Measurements from ENCODE around the gene ACOT11.

ACOT11 gene

DNA sequence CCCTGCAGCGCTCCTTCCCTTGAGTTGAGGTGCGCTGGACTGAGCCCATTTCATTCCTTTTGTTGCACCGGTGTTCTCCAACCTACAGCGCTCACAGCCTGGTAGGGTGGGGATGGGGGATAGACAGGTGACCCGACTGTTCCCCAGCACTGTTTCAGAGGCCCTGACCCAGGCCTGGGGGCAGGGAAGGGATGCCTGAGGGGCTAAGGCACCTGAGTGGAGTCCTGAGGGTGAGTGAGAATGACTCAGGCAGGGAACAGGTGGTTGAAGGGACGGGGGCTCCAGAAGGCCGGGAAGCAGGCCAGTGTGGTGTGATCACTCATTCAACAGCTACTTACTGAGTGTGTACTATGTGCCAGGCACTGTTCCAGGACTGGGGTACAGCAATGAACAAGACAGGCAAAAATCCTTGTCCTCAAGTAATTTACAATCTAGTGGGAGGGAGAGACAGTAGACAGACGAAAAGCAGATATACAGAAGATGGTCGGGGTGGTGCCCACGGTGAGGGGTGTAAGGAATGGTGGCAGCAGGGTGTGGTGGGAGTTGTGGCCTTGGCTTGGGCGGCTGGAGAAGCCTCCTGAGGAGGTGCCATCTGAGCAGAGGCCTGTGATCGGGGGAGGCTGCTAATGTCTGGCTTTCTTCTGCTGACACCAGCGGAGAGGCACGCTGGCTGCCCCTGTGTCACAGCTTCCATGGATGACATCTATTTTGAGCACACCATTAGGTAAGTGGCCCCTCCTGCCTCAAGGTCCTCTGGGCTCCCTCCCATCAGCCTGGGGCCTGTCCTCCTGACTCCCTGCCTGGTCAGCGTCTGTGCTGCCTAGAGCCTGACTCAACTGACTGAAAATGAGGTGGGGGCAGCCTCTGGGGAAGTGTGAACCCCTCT is 37.4 kb downstream of the ACOT11 start:
- DNase-seq (ENCODE audit: low read depth in 2 of 2), result no peak

DNA sequence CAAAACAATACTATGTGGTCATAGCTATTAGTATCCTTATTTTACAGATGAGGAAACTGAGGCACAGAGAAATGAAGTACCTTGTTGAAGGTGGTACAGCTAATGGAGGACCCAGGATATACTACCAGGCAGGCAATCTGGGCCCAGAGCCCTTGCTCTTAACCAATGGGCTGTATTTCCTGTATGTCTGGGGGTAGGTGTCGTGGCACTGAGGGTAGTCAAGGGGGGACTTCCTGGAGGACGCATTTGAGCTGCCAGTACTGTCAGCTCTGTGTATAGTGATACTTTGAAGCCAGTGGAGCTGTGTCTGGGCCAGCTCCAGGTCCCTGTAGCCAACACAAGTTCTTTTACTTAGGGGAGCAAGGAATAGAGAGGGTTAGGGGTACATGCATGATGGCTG is 40.3 kb downstream of the ACOT11 start:
- no peak for DNase-seq (ENCODE audit: low read depth in 2 of 2)

DNA sequence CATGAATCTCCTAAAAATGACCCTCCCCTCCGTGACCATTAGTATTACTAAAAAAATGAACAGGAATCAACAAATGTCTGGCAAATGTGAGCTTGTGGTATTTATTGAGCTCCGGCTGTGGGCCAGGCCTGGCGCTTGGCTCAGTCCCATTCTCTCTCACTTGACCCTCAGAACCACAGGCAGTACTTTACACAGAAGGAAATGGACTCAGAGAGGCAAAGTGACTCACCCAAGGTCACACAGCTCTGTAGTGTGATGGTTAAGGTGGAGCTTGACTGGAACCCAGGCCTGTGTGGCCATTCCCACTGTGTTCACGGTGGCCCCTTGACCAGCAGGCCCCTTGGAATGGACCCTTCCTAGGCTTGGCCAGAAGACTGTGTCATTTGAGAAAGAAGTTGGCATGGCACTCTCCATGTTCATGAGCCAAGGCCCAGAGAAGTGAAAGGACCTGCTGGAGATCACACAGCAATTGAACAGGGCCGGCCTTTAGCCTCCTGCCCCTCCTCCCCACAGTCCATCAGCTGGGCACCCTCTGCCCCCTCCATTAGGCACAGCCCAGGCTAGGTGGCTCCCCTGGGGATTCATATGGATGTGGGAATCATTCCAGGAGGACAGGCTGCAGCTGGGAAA is 43.2 kb downstream of the ACOT11 start:
- no peak for DNase-seq (ENCODE audit: low read depth in 2 of 2)

DNA sequence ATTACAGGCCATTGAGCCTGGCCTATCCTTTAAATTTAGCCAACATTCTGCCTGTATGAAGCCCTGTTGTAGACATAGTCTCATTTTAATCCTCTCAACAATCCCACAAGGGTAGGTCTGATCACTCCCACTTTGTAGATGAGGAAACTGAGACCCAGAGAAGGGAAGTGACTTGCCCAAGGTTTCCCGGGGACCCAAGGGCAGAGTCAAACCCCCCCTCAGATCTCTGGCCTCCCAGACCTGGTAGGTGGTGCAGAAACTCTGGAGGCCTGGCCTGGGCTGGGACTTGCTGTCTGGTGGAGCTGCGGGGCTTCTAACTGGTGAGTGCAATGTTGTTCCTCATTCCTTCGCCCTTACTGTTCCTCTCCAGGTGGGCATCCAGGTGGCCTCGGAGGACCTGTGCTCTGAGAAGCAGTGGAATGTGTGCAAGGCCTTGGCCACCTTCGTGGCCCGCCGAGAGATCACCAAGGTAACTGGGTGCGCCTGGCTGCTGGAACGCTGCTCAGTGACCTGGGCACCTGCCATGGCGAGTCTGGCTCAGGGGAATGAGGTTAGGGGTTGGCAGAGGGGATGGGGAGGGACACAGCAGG is 45.6 kb downstream of the ACOT11 start:
- DNase-seq (ENCODE audit: low read depth in 2 of 2), result no peak

DNA sequence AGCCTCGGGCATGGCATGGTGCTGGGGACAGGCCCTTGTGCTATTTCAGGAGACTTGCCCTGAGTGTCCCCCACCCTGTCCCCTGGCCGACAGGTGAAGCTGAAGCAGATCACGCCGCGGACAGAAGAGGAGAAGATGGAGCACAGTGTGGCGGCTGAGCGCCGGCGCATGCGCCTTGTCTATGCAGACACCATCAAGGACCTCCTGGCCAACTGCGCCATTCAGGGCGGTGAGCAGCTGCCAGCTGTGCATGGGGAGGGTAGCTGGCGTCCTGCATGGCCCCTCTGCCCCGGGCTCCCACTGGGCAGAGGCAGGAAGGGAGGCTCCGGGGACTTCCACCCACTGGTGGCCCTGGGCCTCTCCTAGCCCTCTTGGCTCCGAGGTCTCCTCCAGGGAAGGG is 46.4 kb downstream of the ACOT11 start:
- DNase-seq (ENCODE audit: low read depth in 2 of 2), result no peak

DNA sequence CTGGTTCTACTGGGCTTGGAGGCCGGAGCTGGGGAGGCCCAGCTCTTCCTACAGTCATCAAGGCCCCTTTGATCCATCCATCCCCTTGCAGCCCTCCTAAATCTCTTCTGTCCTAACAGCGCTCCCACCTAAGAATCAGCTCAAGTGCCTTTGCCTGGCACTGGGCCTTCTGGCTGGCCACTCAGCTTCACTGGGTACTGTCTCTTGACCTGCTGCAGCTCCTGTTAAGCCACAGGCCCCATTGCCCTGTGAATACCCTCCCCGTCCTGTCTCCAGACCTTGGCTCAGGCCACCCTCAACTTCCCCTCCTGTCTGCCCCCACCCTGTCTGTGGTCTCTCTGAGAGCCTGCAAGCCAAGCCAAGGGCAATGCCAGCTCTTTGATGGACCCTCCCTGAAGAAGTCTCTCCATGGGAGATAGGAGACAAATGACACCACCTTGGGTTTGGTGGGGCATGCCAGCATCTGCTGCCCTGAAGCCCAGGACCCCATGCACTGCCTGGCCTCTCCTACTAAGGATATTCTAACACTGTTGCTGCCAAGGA is 48.0 kb downstream of the ACOT11 start:
- no peak for DNase-seq (ENCODE audit: low read depth in 2 of 2)

DNA sequence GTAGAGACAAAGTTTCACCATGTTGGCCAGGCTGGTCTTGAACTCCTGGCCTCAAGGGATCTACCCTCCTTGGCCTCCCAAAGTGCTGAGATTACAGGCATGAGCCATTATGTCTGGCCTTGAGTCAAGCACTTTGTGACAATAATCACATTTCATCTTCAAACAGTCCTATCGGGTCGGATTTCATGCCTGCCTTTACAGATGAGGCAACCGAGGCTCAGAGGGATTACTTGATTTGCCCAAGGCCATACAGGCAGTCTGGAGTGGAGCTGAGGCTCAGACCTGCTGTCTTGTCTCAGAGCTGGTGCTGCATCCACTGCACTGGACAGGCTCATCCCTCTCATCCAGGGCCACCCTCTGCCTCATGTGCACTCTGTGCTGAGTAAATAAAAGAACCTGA is 48.7 kb downstream of the ACOT11 start:
- no peak for DNase-seq (ENCODE audit: low read depth in 2 of 2)

DNA sequence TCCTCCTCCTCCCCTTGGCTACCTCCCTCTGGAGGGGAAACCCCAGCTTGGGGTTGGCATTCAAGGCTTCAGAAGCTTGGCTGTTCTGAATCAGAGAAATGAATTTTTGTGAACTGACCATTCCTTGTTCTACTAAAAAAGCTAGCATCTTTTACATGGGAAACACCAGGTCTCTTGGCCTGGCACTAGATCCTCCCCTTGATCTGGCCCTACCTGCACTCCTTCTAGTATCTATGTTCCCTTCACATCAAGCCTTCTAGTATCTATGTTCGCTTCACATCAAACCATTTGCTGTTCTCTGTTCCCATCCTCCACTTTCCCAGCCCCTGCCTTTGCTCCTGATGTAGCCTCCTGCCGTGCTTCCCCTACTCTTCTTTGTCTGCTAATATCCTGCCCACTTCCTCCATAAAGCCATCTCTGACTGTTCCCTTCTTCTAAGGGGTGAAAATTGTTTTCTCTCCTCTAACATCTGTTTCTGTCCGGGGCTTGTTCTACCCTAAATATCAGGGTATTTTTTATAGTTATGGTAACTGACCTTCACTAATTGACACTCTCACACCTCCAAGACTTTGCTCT is 49.5 kb downstream of the ACOT11 start:
- no peak for DNase-seq (ENCODE audit: low read depth in 2 of 2)

DNA sequence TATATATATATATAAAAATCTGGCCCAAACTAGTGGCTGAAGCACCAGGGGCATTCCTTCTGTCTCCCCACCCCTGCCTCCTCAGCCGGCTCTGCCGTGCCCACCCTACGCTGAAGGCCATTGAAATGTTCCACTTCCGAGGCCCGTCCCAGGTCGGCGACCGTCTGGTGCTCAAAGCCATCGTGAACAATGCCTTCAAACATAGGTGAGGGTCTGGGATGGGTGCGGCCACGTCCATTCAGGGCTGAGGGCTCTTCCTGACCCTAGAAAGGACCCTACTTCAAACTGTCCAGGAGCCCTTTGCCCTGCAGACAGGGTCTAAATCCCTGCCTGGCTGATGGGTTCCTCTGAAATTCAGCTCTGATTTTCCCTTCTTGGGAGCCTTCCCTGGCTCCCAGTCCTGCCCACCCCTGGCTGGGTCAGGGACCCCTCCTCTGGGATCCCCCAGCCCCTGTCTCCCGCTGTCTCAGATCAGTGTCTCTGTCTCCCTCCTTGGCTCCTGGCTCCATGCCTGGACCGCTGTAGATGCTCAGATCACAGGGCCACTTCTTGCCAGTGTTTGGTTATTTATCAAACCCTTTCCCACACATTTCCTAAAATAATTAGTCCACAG is 51.3 kb downstream of the ACOT11 start:
- no peak for DNase-seq (ENCODE audit: low read depth in 2 of 2)

DNA sequence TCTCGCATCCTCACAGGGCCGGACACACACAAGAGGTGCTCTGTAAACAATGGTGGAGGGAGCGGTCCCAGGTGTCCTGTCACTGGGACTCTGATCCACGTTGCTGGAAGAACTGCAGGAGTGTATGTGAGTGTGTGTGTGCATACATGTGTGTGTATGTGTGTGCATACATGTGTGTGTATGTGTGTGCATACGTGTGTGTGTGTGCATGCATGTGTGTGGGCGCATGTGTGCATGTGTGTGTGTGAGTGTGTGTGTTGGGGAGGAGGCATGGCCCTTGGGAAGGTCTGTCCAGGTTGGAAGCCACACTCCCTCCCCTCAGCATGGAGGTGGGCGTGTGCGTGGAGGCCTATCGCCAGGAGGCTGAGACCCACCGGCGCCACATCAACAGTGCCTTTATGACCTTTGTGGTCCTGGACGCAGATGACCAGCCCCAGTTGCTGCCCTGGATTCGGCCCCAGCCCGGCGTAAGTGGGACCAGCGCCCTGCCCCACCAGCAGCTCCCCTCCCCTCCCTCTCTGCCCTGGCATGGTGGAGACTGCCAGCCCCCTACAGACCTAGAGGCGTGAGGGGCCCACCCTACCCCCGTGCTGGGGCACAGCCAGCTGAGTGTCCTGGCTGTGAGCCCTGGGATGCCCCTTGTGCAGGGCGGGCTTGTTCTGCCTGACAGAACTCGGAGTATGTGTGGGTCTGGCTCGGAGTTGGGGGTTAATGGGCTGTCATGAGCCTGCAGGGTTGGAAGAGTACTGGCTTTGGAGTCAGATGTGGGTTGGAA is 53.1 kb downstream of the ACOT11 start:
- no peak for DNase-seq (ENCODE audit: low read depth in 2 of 2)

DNA sequence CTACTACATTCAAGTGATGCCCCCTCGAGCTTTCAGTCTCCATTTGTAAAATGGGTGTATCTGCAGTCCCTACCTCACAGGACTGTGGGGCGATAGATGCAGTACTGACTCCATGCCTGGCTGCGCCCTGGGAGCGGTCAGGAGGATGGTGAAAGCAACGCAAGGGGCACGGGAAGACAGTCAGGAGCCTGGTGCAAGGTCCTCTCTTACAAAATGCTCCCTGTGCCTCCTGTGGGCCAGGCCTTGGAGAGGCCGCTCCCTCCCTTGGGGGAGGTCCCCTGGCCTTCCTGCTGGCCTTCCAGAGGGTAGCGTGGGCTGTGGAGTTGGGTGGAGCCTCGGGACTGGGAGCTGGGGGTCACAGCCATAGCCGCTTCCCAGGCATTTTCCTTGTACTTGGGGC is 53.7 kb downstream of the ACOT11 start:
- DNase-seq (ENCODE audit: low read depth in 2 of 2), result no peak

DNA sequence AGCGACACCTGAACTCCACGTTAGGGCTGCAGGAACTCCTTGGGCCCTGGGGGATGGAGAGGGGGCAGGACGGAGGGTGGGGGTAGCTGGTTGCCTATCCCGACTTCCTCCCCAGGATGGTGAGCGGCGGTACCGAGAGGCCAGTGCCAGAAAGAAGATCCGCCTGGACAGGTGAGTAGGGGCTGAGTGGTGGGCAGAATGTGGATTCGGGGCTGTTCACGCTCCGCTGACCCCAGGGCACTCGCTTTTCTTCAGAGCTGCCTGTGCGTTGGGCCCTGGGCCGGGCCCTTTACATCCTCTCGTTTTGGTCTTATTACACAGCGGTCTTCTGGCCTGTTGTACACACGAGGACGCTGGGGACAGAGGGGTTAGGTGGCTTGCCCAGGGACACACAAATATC is 54.5 kb downstream of the ACOT11 start:
- no peak for DNase-seq (ENCODE audit: low read depth in 2 of 2)

DNA sequence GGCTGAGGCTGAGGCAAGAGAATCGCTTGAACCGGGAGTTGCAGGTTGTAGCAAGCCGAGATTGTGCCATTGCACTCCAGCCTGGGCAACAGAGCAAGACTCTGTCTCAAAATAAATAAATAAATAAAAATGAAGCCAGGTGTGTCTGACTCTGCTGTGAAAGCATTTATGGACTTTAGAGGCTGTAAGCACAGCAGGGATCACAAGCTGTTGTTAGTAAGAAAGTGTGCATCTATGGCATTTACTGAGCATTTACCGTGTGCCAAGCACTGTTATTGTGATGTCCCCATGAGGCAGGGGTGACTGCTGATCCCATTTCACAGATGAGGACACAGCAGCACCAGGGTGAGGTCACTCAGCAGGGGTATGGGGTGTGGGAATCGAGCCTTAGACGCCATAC is 55.2 kb downstream of the ACOT11 start:
- DNase-seq (ENCODE audit: low read depth in 2 of 2), result no peak

DNA sequence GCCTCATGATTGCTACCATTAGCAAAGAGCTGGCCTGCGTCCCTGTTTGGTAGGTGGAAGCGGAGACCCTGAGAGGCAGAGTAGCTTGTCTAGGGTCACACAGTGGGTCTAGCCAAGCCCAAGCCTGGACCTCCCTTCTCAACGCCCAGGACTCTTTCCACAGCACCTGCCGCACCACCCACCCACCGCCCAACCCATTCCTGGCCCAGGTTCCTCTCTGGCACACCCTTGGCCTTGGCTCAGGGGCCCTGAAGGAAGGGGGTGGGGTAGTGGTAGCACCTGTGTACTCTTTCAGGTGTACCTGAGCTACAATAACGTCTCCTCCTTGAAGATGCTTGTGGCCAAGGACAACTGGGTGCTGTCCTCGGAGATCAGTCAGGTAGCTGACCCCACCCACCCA is 56.0 kb downstream of the ACOT11 start:
- DNase-seq (ENCODE audit: low read depth in 2 of 2), result no peak

DNA sequence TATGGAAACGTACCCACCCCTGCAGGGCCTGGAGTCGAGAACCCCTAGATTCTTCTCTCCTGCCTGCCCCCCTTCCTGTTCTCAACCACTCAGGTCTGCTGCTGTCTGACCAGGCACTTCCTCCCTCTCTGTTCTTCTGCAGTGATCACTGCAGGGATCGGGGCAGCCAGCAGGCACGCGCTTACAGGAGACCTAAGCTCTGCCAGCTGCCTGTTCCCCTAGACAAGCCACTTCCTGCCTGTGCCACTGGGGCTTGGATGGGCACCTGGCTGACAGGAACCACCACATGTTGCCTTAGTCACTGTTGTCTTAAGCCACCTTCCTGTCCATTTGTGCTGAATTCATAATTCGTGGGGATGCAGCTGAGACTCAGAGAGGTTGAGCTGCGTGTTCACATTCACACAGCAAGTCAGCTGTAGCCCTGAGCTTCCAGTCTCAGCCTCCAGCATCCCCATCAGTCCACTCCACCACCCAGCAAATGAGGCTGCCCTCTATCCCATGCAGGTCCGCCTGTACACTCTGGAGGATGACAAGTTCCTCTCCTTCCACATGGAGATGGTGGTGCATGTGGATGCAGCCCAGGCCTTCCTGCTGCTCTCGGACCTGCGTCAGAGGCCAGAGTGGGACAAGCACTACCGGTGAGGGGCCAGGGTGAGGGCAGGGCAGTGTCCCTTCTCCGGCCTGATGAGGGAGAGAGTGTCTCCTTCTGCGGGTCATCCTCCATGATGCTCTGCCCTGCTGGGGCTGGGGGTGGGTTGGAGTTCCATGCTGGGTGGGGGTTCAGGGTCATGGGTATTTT is 56.7 kb downstream of the ACOT11 start:
- DNase-seq (ENCODE audit: low read depth in 2 of 2), result no peak

DNA sequence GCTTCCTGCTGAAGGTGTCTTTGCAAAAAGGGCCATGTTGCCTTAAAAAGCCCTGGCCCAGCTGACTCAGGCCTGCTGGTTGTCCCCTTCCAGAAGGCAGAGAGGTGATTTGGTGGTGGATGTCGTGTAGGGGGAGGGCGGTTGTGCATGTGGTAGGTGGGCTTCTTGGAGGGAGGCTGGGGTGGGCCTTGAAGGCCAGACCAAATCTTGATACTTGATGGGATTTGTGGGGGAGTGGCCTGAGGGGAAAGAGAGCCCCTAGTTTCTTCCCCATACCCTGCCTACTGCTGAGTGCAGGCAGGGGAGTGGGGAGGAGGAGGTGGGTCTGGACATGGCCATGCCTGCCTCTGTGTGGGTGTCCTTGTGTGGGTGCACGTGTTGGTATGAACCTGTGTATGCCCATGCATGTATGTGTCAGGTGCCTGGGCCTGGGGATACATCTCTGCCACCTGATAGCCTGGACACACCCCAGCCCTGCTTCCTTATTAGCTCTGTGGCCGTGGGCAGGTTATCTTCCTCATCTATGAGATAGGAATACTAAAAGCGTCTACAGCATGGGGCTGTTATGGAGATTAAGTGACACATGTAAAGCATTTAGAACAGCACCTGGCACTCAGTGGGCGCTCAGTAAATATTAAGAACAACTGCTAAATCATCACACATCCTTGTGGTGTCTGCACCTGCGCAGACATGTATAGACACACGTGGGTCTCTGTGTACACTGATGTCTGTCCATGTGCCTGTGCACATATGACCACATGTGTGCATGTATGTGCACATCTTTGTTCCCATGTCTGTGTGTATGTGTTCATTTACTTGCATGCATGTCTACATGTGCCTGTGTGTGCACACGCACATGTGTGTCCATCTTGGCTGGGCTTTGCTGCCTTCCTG is 58.3 kb downstream of the ACOT11 start:
- no peak for DNase-seq (ENCODE audit: low read depth in 2 of 2)

DNA sequence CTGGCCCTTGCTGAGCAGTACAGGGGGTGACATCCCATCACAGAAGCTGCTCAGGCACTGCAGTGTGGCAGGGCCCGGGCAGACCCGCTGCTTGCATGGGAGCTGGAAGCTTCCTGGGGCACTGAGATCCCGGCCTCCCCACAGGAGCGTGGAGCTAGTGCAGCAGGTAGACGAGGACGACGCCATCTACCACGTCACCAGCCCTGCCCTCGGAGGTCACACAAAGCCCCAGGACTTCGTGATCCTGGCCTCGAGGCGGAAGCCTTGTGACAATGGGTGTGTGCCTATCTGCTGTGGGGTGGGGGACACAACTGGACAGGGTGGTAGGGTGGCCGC is 58.9 kb downstream of the ACOT11 start:
- DNase-seq (ENCODE audit: low read depth in 2 of 2), result no peak

DNA sequence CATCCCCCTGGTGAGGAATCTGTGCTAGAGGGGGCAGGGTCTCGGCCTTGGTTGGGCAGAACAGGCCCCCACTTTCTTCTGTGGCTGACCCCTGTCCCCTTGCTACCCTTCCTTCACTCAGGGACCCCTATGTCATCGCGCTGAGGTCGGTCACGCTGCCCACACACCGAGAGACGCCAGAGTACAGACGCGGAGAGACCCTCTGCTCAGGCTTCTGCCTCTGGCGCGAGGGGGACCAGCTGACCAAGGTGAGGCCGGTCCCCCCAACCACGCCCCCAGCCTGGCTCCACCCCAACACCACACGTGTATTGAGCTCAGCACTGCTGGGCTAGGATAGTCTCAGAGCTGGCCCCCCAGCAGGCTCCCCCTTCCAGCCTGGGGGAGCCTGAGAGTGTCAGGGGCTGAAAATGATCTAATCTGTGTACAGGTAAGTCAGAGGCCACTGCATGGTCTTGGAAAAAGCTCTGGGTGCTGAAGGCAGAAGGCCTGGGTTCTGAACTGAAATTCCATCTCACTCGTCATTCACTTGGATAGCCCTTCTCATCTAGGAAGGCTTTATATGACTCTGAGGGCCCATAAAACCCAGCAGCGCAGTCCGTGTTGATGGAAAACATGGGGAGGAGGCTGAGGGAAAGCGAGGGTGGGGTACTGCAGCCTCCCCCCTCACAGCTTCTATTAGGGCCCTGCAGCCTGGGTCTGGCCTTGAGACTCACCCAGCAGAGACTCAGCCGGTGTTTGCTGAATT is 60.0 kb downstream of the ACOT11 start:
- DNase-seq (ENCODE audit: low read depth in 2 of 2), result no peak

All from stimulated activated CD8-positive, alpha-beta memory T cell treated with anti-CD3 and anti-CD28 coated beads, Interleukin-7, amount 100 ng/mL, for 4 hours (primary cell).